Smooth muscle cell (in vitro differentiated cells): ENCODE measurements around the gene ANKRD33B. TPM values are rescaled to one million over a fixed set of nuclear protein-coding genes. Genes with fewer than 3 reads are reported as not detected.

ENCODE experiments used
- DNase-seq: peaks from one replicate; lab custom pipeline; 2025; ENCODE audit not compliant: unreplicated experiment; lab: John Stamatoyannopoulos, UW
- H2AFZ ChIP-seq: fragments of 200-600 bp; sonication (generic); 2 replicates; pipeline ENCODE4 v1.6.0; 2016; ENCODE audit warnings: antibody characterized with exemption, low read depth, mild to moderate bottlenecking
- H3F3A ChIP-seq: fragments of 200-600 bp; sonication (generic); 2 replicates; pipeline ENCODE4 v1.6.0; 2017; ENCODE audit warnings: antibody characterized with exemption, low read depth
- H3K27ac ChIP-seq: fragments of 200-600 bp; sonication (generic); 2 replicates; pipeline ENCODE4 v1.5.1; 2016; ENCODE audit warnings: low read depth, mild to moderate bottlenecking
- H3K27me3 ChIP-seq: fragments of 200-600 bp; sonication (generic); 2 replicates; pipeline ENCODE4 v1.6.1; 2016; ENCODE audit warnings: low read depth, mild to moderate bottlenecking
- H3K36me3 ChIP-seq: fragments of 200-600 bp; sonication (generic); 2 replicates; pipeline ENCODE4 v1.5.1; 2016; ENCODE audit warnings: low read depth
- H3K4me1 ChIP-seq: fragments of 200-600 bp; sonication (generic); 2 replicates; pipeline ENCODE4 v1.5.1; 2016; ENCODE audit warnings: low read depth
- H3K4me2 ChIP-seq: fragments of 200-600 bp; sonication (generic); 2 replicates; pipeline ENCODE4 v1.6.0; 2016; ENCODE audit warnings: mild to moderate bottlenecking
- H3K4me3 ChIP-seq: fragments of 200-600 bp; sonication (generic); 2 replicates; pipeline ENCODE4 v1.5.1; 2016; ENCODE audit warnings: mild to moderate bottlenecking
- H3K79me2 ChIP-seq: fragments of 200-600 bp; sonication (generic); 2 replicates; pipeline ENCODE4 v1.6.0; 2016; ENCODE audit warnings: low read depth, mild to moderate bottlenecking
- H3K9ac ChIP-seq: fragments of 200-600 bp; sonication (generic); 2 replicates; pipeline ENCODE4 v1.6.0; 2016; ENCODE audit warnings: low read depth
- H3K9me3 ChIP-seq: fragments of 200-600 bp; sonication (generic); replicated peaks from 2 replicates; pipeline ENCODE4 v1.5.1; 2016; ENCODE audit warnings: low read depth
- H4K20me1 ChIP-seq: fragments of 200-600 bp; sonication (generic); 2 replicates; pipeline ENCODE4 v1.6.0; 2016; ENCODE audit warnings: low read depth
- WGBS: methylation state at CpG from one replicate; pipeline ENCODE4 v1.1.7; 2016; ENCODE audit warnings: low lambda C conversion rate; 5-methylcytosine and 5-hydroxymethylcytosine counted together
- polyA plus RNA-seq: library from polyadenylated mRNA; unstranded; fragments of >200 nt; fragmentation: Nextera tagmentation; extraction: Ambion mirVana; gene quantifications from 2 replicates; pipeline ENCODE4 v1.2.1, GENCODE V29; 2016
- total RNA-seq: library from RNA; depleted of rRNA; stranded (reverse); fragments of >200 nt; gene quantifications from 2 replicates; pipeline ENCODE4 v1.2.3, GENCODE V29; 2014
- TF ChIP-seq, protein P1 (sequence below): fragments of 200-600 bp; sonication (generic); IDR thresholded peaks from 2 replicates; pipeline ENCODE4 v1.5.1; 2017; ENCODE audit warnings: borderline replicate concordance, mild to moderate bottlenecking, antibody characterized with exemption; ENCODE audit not compliant: insufficient read depth, poor library complexity, severe bottlenecking

The ANKRD33B gene
- total and polyA plus RNA-seq, 2 experiments from 2014 or later = 1.2 to 2.2 TPM

GRCh38 chr5:10674582-10674981, 110.7 kb downstream of the ANKRD33B start:
- no peak overlapping the region for H3K9ac ChIP-seq
- TF ChIP-seq, protein P1, sequence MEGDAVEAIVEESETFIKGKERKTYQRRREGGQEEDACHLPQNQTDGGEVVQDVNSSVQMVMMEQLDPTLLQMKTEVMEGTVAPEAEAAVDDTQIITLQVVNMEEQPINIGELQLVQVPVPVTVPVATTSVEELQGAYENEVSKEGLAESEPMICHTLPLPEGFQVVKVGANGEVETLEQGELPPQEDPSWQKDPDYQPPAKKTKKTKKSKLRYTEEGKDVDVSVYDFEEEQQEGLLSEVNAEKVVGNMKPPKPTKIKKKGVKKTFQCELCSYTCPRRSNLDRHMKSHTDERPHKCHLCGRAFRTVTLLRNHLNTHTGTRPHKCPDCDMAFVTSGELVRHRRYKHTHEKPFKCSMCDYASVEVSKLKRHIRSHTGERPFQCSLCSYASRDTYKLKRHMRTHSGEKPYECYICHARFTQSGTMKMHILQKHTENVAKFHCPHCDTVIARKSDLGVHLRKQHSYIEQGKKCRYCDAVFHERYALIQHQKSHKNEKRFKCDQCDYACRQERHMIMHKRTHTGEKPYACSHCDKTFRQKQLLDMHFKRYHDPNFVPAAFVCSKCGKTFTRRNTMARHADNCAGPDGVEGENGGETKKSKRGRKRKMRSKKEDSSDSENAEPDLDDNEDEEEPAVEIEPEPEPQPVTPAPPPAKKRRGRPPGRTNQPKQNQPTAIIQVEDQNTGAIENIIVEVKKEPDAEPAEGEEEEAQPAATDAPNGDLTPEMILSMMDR = no peak
- no peak overlapping the region for H3K4me2 ChIP-seq
- no peak overlapping the region for H3K4me3 ChIP-seq
- H4K20me1 ChIP-seq = peaks cover 14% of the 10 kb centered on the region
- H3K79me2 ChIP-seq = no peaks in the 10 kb centered on the region
- DNase-seq = no peak
- no peaks in the 10 kb centered on the region for H3K9me3 ChIP-seq
- no peaks in the 10 kb centered on the region for H3K36me3 ChIP-seq
- 92% methylated on average over 6 of the region's 6 CpGs for WGBS
- H3K27me3 ChIP-seq = no peaks in the 10 kb centered on the region
- H3K27ac ChIP-seq = no peak overlapping the region
- H3K4me1 ChIP-seq = no peaks in the 10 kb centered on the region
- H3F3A ChIP-seq = peaks cover 5% of the 10 kb centered on the region
- no peak overlapping the region for H2AFZ ChIP-seq

- H3K4me2 ChIP-seq = no peak overlapping the region
- no peak overlapping the region for H3K4me3 ChIP-seq
- H3K27ac ChIP-seq = no peak overlapping the region
- no peaks in the 10 kb centered on the region for H3K79me2 ChIP-seq
- no peaks in the 10 kb centered on the region for H3K36me3 ChIP-seq
- no peaks in the 10 kb centered on the region for H3K27me3 ChIP-seq
- WGBS = 94% methylated on average over 14 of the region's 14 CpGs
- H3K9me3 ChIP-seq = no peaks in the 10 kb centered on the region
- TF ChIP-seq, protein P1 = no peak
- H3K9ac ChIP-seq = no peak overlapping the region
- H3K4me1 ChIP-seq = no peaks in the 10 kb centered on the region
- H2AFZ ChIP-seq = no peak overlapping the region
- no peak for DNase-seq
- peaks cover 17% of the 10 kb centered on the region for H4K20me1 ChIP-seq
- peaks cover 5% of the 10 kb centered on the region for H3F3A ChIP-seq
These were observed 111.4 kb downstream of the ANKRD33B start for GRCh38 chr5:10675177-10675700.

DNA sequence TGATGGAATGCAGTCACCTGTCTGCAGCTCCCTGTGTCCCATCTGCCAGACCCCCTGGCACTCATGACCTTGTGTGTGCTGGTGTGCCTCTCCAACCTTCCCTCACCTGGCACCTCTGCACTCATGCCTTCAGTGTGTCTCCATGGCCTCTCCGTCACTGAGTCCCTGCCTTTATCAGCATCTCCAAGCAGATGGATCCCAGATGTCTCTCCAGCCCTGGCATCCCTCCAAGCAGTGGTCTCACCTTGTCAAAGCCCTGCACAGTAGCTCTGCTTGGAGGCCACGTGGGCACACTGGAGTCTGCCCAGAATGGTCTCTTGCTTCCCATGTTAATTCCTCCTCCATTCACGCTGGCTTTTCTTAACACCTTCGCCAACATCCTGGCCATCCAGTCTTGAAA, 112.4 kb downstream of the ANKRD33B start:
- Histone ChIP-seq H3K9ac (no peak overlapping the region), H3K27ac (no peak overlapping the region), H2AFZ (no peak overlapping the region), H3F3A (peaks cover 5% of the 10 kb centered on the region), H3K4me3 (no peak overlapping the region), H3K4me1 (no peaks in the 10 kb centered on the region), H3K27me3 (no peaks in the 10 kb centered on the region), H3K4me2 (no peak overlapping the region), H3K9me3 (no peaks in the 10 kb centered on the region), H4K20me1 (peaks cover 18% of the 10 kb centered on the region), H3K79me2 (no peaks in the 10 kb centered on the region), H3K36me3 (no peaks in the 10 kb centered on the region)
- no peak for DNase-seq
- 94% methylated on average over 4 of the region's 4 CpGs for whole genome bisulfite sequencing
- TF ChIP-seq, protein P1 = no peak

DNA sequence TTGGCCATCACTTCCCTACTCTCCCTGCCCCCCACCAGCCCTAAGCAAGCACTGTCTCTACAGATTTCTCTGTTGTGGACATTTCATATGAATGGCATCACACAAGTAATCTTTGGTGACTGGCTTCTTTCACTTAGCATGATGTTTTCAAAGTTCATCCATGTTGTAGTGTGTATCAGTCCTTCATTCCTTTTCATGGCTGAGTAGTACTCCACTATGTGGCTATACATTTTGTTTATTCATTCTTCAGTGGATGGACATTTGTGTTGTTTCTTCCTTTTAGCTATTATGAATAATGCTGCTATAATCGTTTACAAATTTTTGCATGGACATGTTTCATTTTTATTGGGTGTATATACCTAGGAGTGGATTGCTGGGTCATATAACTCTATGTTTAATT, 113.1 kb downstream of the ANKRD33B start:
- TF ChIP-seq, protein P1 = no peak

More for the DNA sequence above, 113.1 kb downstream of the ANKRD33B start:
- H3K36me3 ChIP-seq = no peaks in the 10 kb centered on the region
- H3K9ac ChIP-seq = no peak overlapping the region
- no peak overlapping the region for H2AFZ ChIP-seq
- no peaks in the 10 kb centered on the region for H3K9me3 ChIP-seq
- H3K79me2 ChIP-seq = no peaks in the 10 kb centered on the region
- WGBS = 97% methylated on average over 1 of the region's 1 CpG
- no peak overlapping the region for H3K4me3 ChIP-seq
- no peak for DNase-seq
- no peaks in the 10 kb centered on the region for H3K27me3 ChIP-seq
- no peak overlapping the region for H3K4me2 ChIP-seq
- no peaks in the 10 kb centered on the region for H3K4me1 ChIP-seq
- no peak overlapping the region for H3K27ac ChIP-seq
- H4K20me1 ChIP-seq = peaks cover 20% of the 10 kb centered on the region
- H3F3A ChIP-seq = peaks cover 5% of the 10 kb centered on the region
